Neural cell (in vitro differentiated cells): ENCODE data around the gene SPDEF.

ENCODE experiments used
- EP300 ChIP-seq: fragments of 450-650 bp; conservative IDR thresholded peaks from 2 replicates; pipeline ENCODE4 v1.6.1; 2014; ENCODE audit warnings: antibody characterized with exemption, mild to moderate bottlenecking, moderate library complexity; ENCODE audit not compliant: poor library complexity, severe bottlenecking
- EZH2 ChIP-seq: fragments of 200-600, 300-800 bp; shearing (Covaris generic), sonication (generic); IDR thresholded peaks from 2 replicates; pipeline ENCODE4 v1.6.1; 2014; ENCODE audit warnings: antibody characterized with exemption, low read length, borderline replicate concordance, mild to moderate bottlenecking; ENCODE audit not compliant: insufficient read depth, poor library complexity, severe bottlenecking
- MXI1 ChIP-seq: fragments of 450-650 bp; conservative IDR thresholded peaks from 2 replicates; pipeline ENCODE4 v1.6.1; 2014; ENCODE audit warnings: antibody characterized with exemption, mild to moderate bottlenecking; ENCODE audit not compliant: poor library complexity, severe bottlenecking
- POLR2AphosphoS5 ChIP-seq: IDR thresholded peaks from 2 replicates; pipeline ENCODE4 v1.6.1; 2012
- RAD21 ChIP-seq: fragments of 450-650 bp; conservative IDR thresholded peaks from 2 replicates; pipeline ENCODE4 v1.6.1; 2014; ENCODE audit warnings: antibody characterized with exemption, mild to moderate bottlenecking, moderate library complexity
- SMC3 ChIP-seq: fragments of 450-650 bp; conservative IDR thresholded peaks from 2 replicates; pipeline ENCODE4 v1.6.1; 2014; ENCODE audit warnings: antibody characterized with exemption, mild to moderate bottlenecking, moderate library complexity; ENCODE audit not compliant: poor library complexity
- TAF1 ChIP-seq: IDR thresholded peaks from 2 replicates; pipeline ENCODE4 v1.6.1; 2012; ENCODE audit warnings: low read depth
- TF ChIP-seq, protein P1 (sequence below): fragments of 450-650 bp; IDR thresholded peaks from 2 replicates; pipeline ENCODE4 v1.5.1; 2014; ENCODE audit warnings: antibody characterized with exemption, mild to moderate bottlenecking, moderate library complexity; ENCODE audit not compliant: poor library complexity, severe bottlenecking
- TF ChIP-seq, protein P2 (sequence below): IDR thresholded peaks from 2 replicates; pipeline ENCODE4 v1.6.1; 2012; ENCODE audit warnings: borderline replicate concordance

DNA sequence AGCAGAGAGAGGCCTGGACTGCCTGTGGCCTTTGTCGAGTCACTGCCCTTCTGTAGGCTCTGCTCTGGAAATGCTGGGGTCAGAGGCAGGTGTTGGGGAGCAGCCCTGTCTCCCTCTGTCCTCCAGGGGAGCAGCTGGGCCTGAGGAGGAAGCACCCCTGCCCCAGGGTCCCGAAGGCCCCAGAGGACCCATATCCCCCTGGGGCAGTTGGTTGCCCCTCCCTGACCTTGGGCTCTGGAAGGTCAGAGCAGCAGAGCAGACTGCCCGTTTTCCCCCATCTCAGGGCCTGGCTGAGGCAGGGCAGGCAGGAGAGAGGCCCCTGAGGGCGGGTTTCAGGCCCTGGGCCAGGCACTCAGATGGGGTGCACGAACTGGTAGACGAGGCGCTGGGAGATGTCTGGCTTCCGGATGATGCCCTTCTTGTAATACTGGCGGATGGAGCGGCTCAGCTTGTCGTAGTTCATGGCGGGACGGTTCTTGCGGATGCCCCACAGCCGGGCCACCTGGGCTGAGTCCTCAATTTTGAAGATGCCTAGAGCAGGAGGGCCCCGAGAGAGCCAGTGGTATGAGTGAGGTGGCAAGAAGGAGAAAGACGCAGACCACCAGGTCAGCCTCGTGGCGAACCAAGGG lies 18.1 kb downstream of the SPDEF start:
- TF ChIP-seq RAD21, result no peak
- no peak for TF ChIP-seq POLR2AphosphoS5
- TF ChIP-seq, protein P1, sequence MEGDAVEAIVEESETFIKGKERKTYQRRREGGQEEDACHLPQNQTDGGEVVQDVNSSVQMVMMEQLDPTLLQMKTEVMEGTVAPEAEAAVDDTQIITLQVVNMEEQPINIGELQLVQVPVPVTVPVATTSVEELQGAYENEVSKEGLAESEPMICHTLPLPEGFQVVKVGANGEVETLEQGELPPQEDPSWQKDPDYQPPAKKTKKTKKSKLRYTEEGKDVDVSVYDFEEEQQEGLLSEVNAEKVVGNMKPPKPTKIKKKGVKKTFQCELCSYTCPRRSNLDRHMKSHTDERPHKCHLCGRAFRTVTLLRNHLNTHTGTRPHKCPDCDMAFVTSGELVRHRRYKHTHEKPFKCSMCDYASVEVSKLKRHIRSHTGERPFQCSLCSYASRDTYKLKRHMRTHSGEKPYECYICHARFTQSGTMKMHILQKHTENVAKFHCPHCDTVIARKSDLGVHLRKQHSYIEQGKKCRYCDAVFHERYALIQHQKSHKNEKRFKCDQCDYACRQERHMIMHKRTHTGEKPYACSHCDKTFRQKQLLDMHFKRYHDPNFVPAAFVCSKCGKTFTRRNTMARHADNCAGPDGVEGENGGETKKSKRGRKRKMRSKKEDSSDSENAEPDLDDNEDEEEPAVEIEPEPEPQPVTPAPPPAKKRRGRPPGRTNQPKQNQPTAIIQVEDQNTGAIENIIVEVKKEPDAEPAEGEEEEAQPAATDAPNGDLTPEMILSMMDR, result no peak
- TF ChIP-seq EP300, result no peak
- TF ChIP-seq EZH2, result no peak
- no peak for TF ChIP-seq TAF1
- TF ChIP-seq, protein P2, sequence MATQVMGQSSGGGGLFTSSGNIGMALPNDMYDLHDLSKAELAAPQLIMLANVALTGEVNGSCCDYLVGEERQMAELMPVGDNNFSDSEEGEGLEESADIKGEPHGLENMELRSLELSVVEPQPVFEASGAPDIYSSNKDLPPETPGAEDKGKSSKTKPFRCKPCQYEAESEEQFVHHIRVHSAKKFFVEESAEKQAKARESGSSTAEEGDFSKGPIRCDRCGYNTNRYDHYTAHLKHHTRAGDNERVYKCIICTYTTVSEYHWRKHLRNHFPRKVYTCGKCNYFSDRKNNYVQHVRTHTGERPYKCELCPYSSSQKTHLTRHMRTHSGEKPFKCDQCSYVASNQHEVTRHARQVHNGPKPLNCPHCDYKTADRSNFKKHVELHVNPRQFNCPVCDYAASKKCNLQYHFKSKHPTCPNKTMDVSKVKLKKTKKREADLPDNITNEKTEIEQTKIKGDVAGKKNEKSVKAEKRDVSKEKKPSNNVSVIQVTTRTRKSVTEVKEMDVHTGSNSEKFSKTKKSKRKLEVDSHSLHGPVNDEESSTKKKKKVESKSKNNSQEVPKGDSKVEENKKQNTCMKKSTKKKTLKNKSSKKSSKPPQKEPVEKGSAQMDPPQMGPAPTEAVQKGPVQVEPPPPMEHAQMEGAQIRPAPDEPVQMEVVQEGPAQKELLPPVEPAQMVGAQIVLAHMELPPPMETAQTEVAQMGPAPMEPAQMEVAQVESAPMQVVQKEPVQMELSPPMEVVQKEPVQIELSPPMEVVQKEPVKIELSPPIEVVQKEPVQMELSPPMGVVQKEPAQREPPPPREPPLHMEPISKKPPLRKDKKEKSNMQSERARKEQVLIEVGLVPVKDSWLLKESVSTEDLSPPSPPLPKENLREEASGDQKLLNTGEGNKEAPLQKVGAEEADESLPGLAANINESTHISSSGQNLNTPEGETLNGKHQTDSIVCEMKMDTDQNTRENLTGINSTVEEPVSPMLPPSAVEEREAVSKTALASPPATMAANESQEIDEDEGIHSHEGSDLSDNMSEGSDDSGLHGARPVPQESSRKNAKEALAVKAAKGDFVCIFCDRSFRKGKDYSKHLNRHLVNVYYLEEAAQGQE, result no peak
- TF ChIP-seq SMC3, result no peak
- no peak for TF ChIP-seq MXI1
